Cardiac muscle cell (in vitro differentiated cells and primary cell): Measurements from ENCODE around the gene WHRN. TPM values are rescaled to one million over a fixed set of nuclear protein-coding genes. Genes with fewer than 3 reads are reported as not detected.

ENCODE experiments used
- DNase-seq, 2 donors: peaks; one replicate each; pipeline versions ENCODE4 v3.0.0 to v3.0.0-alpha.2; 2010 to 2017; ENCODE audit warnings: low read depth in 1 of 2, low spot score in 1 of 2
- H3K27ac ChIP-seq: fragments of 200-600 bp; sonication (generic); 2 replicates; pipeline ENCODE4 v1.5.1; 2016
- H3K27me3 ChIP-seq: fragments of 200-600 bp; sonication (generic); 2 replicates; pipeline ENCODE4 v1.6.0; 2016; ENCODE audit warnings: control low read depth
- H3K36me3 ChIP-seq: fragments of 200-600 bp; sonication (generic); 2 replicates; pipeline ENCODE4 v1.5.1; 2016; ENCODE audit warnings: control low read depth
- H3K4me1 ChIP-seq: fragments of 200-600 bp; sonication (generic); 2 replicates; pipeline ENCODE4 v1.8.1; 2017; ENCODE audit warnings: low read depth, mild to moderate bottlenecking, mixed run types
- H3K4me3 ChIP-seq: fragments of 200-600 bp; sonication (generic); 2 replicates; pipeline ENCODE4 v1.5.1; 2016; ENCODE audit warnings: mild to moderate bottlenecking
- H3K9me3 ChIP-seq: fragments of 200-600 bp; sonication (generic); 2 replicates; pipeline ENCODE4 v1.5.1; 2017; ENCODE audit warnings: low read depth, mild to moderate bottlenecking, control low read depth
- CTCF ChIP-seq: IDR thresholded peaks from 2 replicates; pipeline ENCODE4 v1.5.1; 2012; ENCODE audit warnings: low read depth, mild to moderate bottlenecking, low read length
- polyA plus RNA-seq: library from polyadenylated mRNA; unstranded; fragments of >200 nt; fragmentation: Nextera tagmentation; extraction: Ambion mirVana; gene quantifications from 2 replicates; pipeline ENCODE4 v1.2.1, GENCODE V29; 2016
- total RNA-seq: library from RNA; depleted of rRNA; stranded (reverse); fragments of >200 nt; gene quantifications from 2 replicates; pipeline ENCODE4 v1.2.3, GENCODE V29; 2016

WHRN gene
- total and polyA plus RNA-seq, 2 experiments from 2014 or later = 10.8 to 12.5 TPM

- Histone ChIP-seq H3K9me3 (no peaks in the 10 kb centered on the region), H3K36me3 (no peaks in the 10 kb centered on the region), H3K27ac (no peak overlapping the region), H3K4me3 (no peak overlapping the region), H3K4me1 (no peaks in the 10 kb centered on the region), H3K27me3 (peaks cover 5% of the 10 kb centered on the region)
- TF ChIP-seq CTCF = no peak
- DNase-seq = no peak
Observed at GRCh38 chr9:114427644-114428043, 77.6 kb downstream of the WHRN start.

GRCh38 chr9:114426046-114426948 lies 79.0 kb downstream of the WHRN start:
- TF ChIP-seq CTCF = no peak
- Histone ChIP-seq H3K9me3 (no peaks in the 10 kb centered on the region), H3K27me3 (peaks cover under 1% of the 10 kb centered on the region), H3K36me3 (no peaks in the 10 kb centered on the region), H3K27ac (no peak overlapping the region), H3K4me3 (no peak overlapping the region), H3K4me1 (no peaks in the 10 kb centered on the region)
- DNase-seq = no peak

- no peak for DNase-seq
- Histone ChIP-seq H3K27me3 (no peaks in the 10 kb centered on the region), H3K27ac (no peak overlapping the region), H3K4me1 (no peaks in the 10 kb centered on the region), H3K4me3 (no peak overlapping the region), H3K36me3 (no peaks in the 10 kb centered on the region), H3K9me3 (no peaks in the 10 kb centered on the region)
- no peak for TF ChIP-seq CTCF
Observed at GRCh38 chr9:114425126-114425525, 80.1 kb downstream of the WHRN start.

GRCh38 chr9:114424126-114424525 lies 81.1 kb downstream of the WHRN start:
- H3K9me3 ChIP-seq = no peaks in the 10 kb centered on the region
- H3K4me1 ChIP-seq = no peaks in the 10 kb centered on the region
- no peak for DNase-seq

GRCh38 chr9:114423181-114423580 lies 82.1 kb downstream of the WHRN start:
- Histone ChIP-seq H3K36me3 (no peaks in the 10 kb centered on the region), H3K4me1 (no peaks in the 10 kb centered on the region), H3K27ac (no peak overlapping the region), H3K4me3 (no peak overlapping the region), H3K27me3 (no peaks in the 10 kb centered on the region), H3K9me3 (no peaks in the 10 kb centered on the region)
- no peak for DNase-seq
- no peak for TF ChIP-seq CTCF

More at GRCh38 chr9:114424126-114424525, 81.1 kb downstream of the WHRN start:
- H3K27me3 ChIP-seq = no peaks in the 10 kb centered on the region
- no peak overlapping the region for H3K27ac ChIP-seq
- no peak overlapping the region for H3K4me3 ChIP-seq
- TF ChIP-seq CTCF = no peak
- H3K36me3 ChIP-seq = no peaks in the 10 kb centered on the region
